GM13976 (cell line): ENCODE data around the gene RALGDS.
A peak's percentile ranks its signal among the peaks of the same experiment; 100 is the strongest.

Experiments used
- DNase-seq: peaks from one replicate; pipeline ENCODE4 v3.0.0; 2012; ENCODE audit warnings: low spot score
- CTCF ChIP-seq: IDR thresholded peaks from 2 replicates; pipeline ENCODE4 v1.5.1; 2012; ENCODE audit warnings: borderline replicate concordance, mild to moderate bottlenecking; ENCODE audit not compliant: insufficient read depth; ENCODE audit errors: extremely low read depth, missing control alignments, control extremely low read depth
- in situ Hi-C: fragments of 300-500 bp; cut with MboI; formaldehyde crosslinking; loops from one replicate; pipeline ENCODE4 v1.12.0; 2022; ENCODE audit warnings: low sequenced_read_pairs, mixed read lengths, inconsistent platforms; ENCODE audit not compliant: unreplicated experiment

Gene RALGDS

GRCh38 chr9:133057553-133057952 is 63.5 kb downstream of the RALGDS start:
- in situ Hi-C loops, result no loop called here
- TF ChIP-seq CTCF, result no peak
- DNase-seq, result no peak

- in situ Hi-C loops, result no loop called here
- TF ChIP-seq CTCF, result no peak
- DNase-seq, result peak; percentile 34
Measured at GRCh38 chr9:133057006-133057405, 64.0 kb downstream of the RALGDS start.

- peak; percentile 34 for DNase-seq
- no peak for TF ChIP-seq CTCF
- in situ Hi-C loops, result no loop called here
Measured at GRCh38 chr9:133056533-133056932, 64.5 kb downstream of the RALGDS start.

- no peak for DNase-seq
- in situ Hi-C loops, result no loop called here
- no peak for TF ChIP-seq CTCF
Measured at GRCh38 chr9:133055788-133056420, 65.1 kb downstream of the RALGDS start.

GRCh38 chr9:133054966-133055365 is 66.1 kb downstream of the RALGDS start:
- in situ Hi-C loops, result no loop called here

GRCh38 chr9:133054194-133054890 is 66.7 kb downstream of the RALGDS start:
- no peak for DNase-seq
- no peak for TF ChIP-seq CTCF
- in situ Hi-C loops, result no loop called here

More at GRCh38 chr9:133054966-133055365, 66.1 kb downstream of the RALGDS start:
- TF ChIP-seq CTCF, result no peak
- no peak for DNase-seq

GRCh38 chr9:133051966-133052539 is 69.0 kb downstream of the RALGDS start:
- no peak for DNase-seq
- in situ Hi-C loops, result no loop called here
- no peak for TF ChIP-seq CTCF
